Measurements from ENCODE around the gene CFAP45. TPM values are rescaled to one million over a fixed set of nuclear protein-coding genes. Genes with fewer than 3 reads are reported as not detected.

CFAP45 gene
- total and polyA plus RNA-seq, 4 experiments from 2014 or later = 0.15 to 0.67 (median 0.52) TPM; not detected in 1

DNA sequence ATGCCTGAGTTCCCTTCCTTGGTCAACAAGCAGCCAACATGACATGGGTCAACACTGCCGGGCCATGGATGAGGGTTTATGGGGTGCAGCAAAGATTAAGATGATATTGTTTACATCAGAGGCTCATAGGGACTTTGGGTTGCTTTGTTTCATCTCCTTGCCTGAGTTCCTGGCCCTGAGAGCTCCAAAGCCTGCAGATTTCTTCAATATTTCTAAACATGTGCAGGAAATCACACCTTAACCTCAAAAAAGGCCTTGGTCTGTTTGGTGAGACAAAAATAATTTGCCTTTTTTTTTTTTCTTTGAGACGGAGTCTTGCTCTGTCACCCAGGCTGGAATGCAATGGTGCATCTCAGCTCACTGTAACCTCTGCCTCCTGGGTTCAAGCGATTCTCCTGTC lies 72.4 kb downstream of the CFAP45 start:
- H3K9me3 Mint-ChIP-seq = peaks cover 0 to 42% (median 19%) of the 10 kb centered on the region in 8 donors
- CTCF ChIA-PET (ENCODE audit: partially characterized antibody) = interaction anchor here (1.3 to 1.7 kb wide), 3 partner anchors 24 to 28 kb away, joined by 3 to 7 read pairs (median 5); no protein-coding TSS in a partner anchor
- Histone ChIP-seq H3K36me3 (ENCODE audit: insufficient read depth, low read length) (no peaks in the 10 kb centered on the region), H3K9me3 (ENCODE audit: control insufficient read depth in 1 of 2, low read length in 2 of 2) (no peaks in the 10 kb centered on the region), H3K27ac (ENCODE audit: low read depth, low read length) (no peak overlapping the region), H3K4me3 (ENCODE audit: low read length in 2 of 2) (peak overlapping the region in 1 of 2 donors; percentile 13), H3K4me1 (ENCODE audit: insufficient read depth, low read length) (peaks cover 42% of the 10 kb centered on the region), H3K27me3 (ENCODE audit: insufficient read depth, low read length) (no peaks in the 10 kb centered on the region)
- peak overlapping the region in 5 of 7 donors; percentile 12 to 68 (median 54) for H3K27ac Mint-ChIP-seq
- peaks cover 35 to 56% (median 46%) of the 10 kb centered on the region in 4 donors for H3K4me1 Mint-ChIP-seq
- no peaks in the 10 kb centered on the region for H3K27me3 Mint-ChIP-seq
- peak in 4 of 5 donors; percentile 39 to 52 (median 46) for DNase-seq
- peak overlapping the region in 6 of 8 donors; percentile 54 to 74 (median 66) for H3K4me3 Mint-ChIP-seq
- H3K36me3 Mint-ChIP-seq = no peaks in the 10 kb centered on the region
- POLR2A ChIA-PET (ENCODE audit: partially characterized antibody) = interaction anchor here (0.6 to 3.4 kb wide), 10 partner anchors 26 to 97 kb away, joined by 3 to 25 read pairs (median 4); partner anchors contain the start of gene TAGLN2
- intact Hi-C loops (cut with micrococcal nuclease) = no loop called here

DNA sequence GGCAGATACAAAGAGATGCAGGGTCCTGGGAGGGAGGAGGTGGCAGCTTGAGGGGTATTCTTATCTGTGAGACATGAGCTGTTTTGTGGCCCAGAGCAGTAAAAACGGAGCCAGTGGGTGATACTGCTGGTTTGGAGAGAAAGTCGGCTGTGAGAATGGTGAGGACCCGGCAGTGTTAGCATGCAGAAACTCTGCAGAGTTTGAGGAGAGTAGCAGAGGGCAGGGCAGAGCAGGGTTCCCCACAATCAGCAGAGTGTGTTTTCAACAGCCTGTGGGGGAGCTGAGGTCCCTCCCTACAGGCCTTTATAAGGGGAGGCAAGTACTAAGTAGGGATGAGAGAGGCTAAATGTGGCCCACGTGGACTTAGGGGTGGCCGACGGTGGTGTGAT lies 72.9 kb downstream of the CFAP45 start:
- POLR2A ChIA-PET (ENCODE audit: partially characterized antibody) = interaction anchor here (0.6 to 3.4 kb wide), 9 partner anchors 26 to 97 kb away, joined by 3 to 25 read pairs (median 4); partner anchors contain the start of gene TAGLN2
- intact Hi-C loops (cut with micrococcal nuclease) = no loop called here
- no peaks in the 10 kb centered on the region for H3K36me3 Mint-ChIP-seq
- DNase-seq = no peak
- H3K27ac ChIP-seq (ENCODE audit: low read depth, low read length) = no peak overlapping the region
- peak overlapping the region in 7 of 8 donors; percentile 2 to 74 (median 64) for H3K4me3 Mint-ChIP-seq
- no peaks in the 10 kb centered on the region for H3K27me3 Mint-ChIP-seq
- no peaks in the 10 kb centered on the region for H3K36me3 ChIP-seq (ENCODE audit: insufficient read depth, low read length)
- H3K27me3 ChIP-seq (ENCODE audit: insufficient read depth, low read length) = no peaks in the 10 kb centered on the region
- peaks cover 42% of the 10 kb centered on the region for H3K4me1 ChIP-seq (ENCODE audit: insufficient read depth, low read length)
- peaks cover 0 to 42% (median 19%) of the 10 kb centered on the region in 8 donors for H3K9me3 Mint-ChIP-seq
- CTCF ChIA-PET (ENCODE audit: partially characterized antibody) = interaction anchor here (1.1 to 1.7 kb wide), 4 partner anchors 14 to 27 kb away, joined by 3 to 7 read pairs (median 4); no protein-coding TSS in a partner anchor
- peak overlapping the region in 1 of 2 donors; percentile 13 for H3K4me3 ChIP-seq (ENCODE audit: low read length in 2 of 2)
- H3K4me1 Mint-ChIP-seq = peaks cover 35 to 56% (median 47%) of the 10 kb centered on the region in 4 donors
- peak overlapping the region in 5 of 7 donors; percentile 54 to 85 (median 62) for H3K27ac Mint-ChIP-seq
- H3K9me3 ChIP-seq (ENCODE audit: control insufficient read depth in 1 of 2, low read length in 2 of 2) = no peaks in the 10 kb centered on the region

DNA sequence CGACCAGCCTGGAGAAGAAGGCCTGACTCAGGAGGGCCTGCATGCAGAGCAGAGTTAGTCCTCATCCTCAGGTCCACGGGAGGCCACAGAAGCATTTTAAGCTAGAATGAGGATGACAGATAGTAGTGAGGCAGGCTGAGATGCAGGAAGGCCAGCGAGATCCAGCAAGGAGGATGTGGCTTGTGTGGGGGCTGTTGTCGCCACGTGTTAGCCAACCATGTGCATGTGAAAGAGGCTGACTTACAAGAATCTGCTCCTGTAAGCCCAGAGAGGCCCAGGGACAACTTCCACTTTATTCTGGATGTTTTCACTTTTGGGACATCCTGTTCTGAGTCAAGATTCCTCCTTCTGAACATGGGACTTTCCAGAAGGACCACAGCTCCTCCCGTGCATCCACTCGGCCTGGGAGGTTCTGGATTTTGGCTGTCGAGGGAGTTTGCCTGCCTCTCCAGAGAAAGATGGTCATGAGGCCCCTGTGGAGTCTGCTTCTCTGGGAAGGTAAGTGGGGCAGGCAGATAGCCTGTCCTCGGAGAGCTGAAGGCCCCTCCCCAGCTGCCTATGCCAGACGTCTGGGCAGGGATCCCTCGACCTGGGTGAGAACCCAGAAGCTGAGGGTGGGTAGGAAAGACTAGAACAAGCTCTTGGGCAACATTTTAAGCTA lies 73.4 kb downstream of the CFAP45 start, which contains the start of gene SLAMF8:
Gene SLAMF8, plus strand, starts transcription at position 433 of the 661 bp plus-strand sequence. Its CDS starts 26 bp downstream, at position 459.
- no peaks in the 10 kb centered on the region for H3K27me3 ChIP-seq (ENCODE audit: insufficient read depth, low read length)
- Mint-ChIP-seq H3K9me3 (peaks cover 0 to 42% (median 19%) of the 10 kb centered on the region in 8 donors), H3K36me3 (no peaks in the 10 kb centered on the region), H3K4me1 (peaks cover 35 to 56% (median 48%) of the 10 kb centered on the region in 4 donors), H3K27ac (peak within 1 kb of the TSS in 6 of 7 donors; percentile 54 to 85 (median 74)), H3K27me3 (no peaks in the 10 kb centered on the region), H3K4me3 (peak within 1 kb of the TSS in 7 of 8 donors; percentile 54 to 74 (median 64))
- ChIA-PET CTCF (ENCODE audit: partially characterized antibody) (interaction anchor here (1.1 to 1.7 kb wide), 3 partner anchors 13 to 27 kb away, joined by 3 to 7 read pairs (median 5); no protein-coding TSS in a partner anchor), POLR2A (ENCODE audit: partially characterized antibody) (interaction anchor here (0.6 to 3.4 kb wide), 7 partner anchors 25 to 98 kb away, joined by 3 to 25 read pairs (median 7); partner anchors contain the start of gene TAGLN2)
- peak; percentile 38 to 53 (median 42) for DNase-seq
- H3K4me1 ChIP-seq (ENCODE audit: insufficient read depth, low read length) = peaks cover 42% of the 10 kb centered on the region
- no peaks in the 10 kb centered on the region for H3K36me3 ChIP-seq (ENCODE audit: insufficient read depth, low read length)
- H3K27ac ChIP-seq (ENCODE audit: low read depth, low read length) = no peak within 1 kb of the TSS
- intact Hi-C loops (cut with micrococcal nuclease) = no loop called here
- H3K9me3 ChIP-seq (ENCODE audit: control insufficient read depth in 1 of 2, low read length in 2 of 2) = no peaks in the 10 kb centered on the region
- H3K4me3 ChIP-seq (ENCODE audit: low read length in 2 of 2) = peak within 1 kb of the TSS in 1 of 2 donors; percentile 13

DNA sequence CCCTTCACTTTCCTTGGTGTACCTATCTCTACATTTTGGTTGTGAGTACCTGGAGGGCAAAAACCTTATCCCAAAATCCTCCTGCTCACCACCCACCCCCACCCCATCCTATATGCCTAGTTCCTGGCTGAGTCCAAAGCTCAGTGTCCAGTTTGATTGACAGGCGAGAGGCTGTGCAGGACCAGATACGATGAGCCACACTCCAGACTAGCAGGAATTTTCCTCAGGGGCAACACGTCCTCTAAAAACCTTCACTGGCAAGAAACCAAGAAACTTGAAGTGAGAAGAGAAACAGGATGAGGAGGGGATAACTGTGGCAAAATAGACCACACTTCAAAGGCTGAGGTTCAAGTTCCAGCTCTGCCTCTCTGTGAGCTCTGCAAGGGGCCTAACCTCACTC lies 74.4 kb downstream of the CFAP45 start:
- H3K9me3 ChIP-seq (ENCODE audit: control insufficient read depth in 1 of 2, low read length in 2 of 2) = no peaks in the 10 kb centered on the region
- no peak overlapping the region for H3K4me3 ChIP-seq (ENCODE audit: low read length in 2 of 2)
- Mint-ChIP-seq H3K36me3 (no peaks in the 10 kb centered on the region), H3K27me3 (no peaks in the 10 kb centered on the region), H3K4me1 (peaks cover 35 to 56% (median 48%) of the 10 kb centered on the region in 4 donors), H3K4me3 (peak overlapping the region in 7 of 8 donors; percentile 26 to 74 (median 58)), H3K27ac (peak overlapping the region in 1 of 7 donors; percentile 37), H3K9me3 (peaks cover 0 to 42% (median 19%) of the 10 kb centered on the region in 8 donors)
- ChIA-PET POLR2A (ENCODE audit: partially characterized antibody) (interaction anchor here (2.2 to 3.4 kb wide), 2 partner anchors 27 to 28 kb away, joined by 7 to 22 read pairs; no protein-coding TSS in a partner anchor), CTCF (ENCODE audit: partially characterized antibody) (no interaction called here)
- H3K27me3 ChIP-seq (ENCODE audit: insufficient read depth, low read length) = no peaks in the 10 kb centered on the region
- peaks cover 42% of the 10 kb centered on the region for H3K4me1 ChIP-seq (ENCODE audit: insufficient read depth, low read length)
- no peak overlapping the region for H3K27ac ChIP-seq (ENCODE audit: low read depth, low read length)
- no peak for DNase-seq
- H3K36me3 ChIP-seq (ENCODE audit: insufficient read depth, low read length) = no peaks in the 10 kb centered on the region
- intact Hi-C loops (cut with micrococcal nuclease) = no loop called here

DNA sequence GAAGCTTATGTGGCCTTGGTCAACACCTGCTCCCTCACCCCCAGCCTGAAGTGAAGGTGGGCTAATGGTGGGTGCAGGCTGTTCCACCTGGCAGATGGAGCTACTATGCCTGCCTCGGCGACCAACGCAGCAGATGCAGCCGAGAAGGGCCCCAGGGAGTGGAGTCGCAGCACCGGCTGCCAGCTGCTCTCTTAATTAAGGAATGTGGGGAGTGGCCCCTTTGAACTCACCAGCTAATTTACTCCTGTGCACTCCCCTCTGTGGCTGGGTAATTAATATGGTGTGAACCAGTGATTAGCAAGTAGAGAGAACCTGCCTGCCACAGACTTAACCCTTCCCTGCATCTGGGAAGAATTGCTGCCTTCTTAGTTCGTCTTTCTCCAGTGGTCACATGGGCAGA lies 76.6 kb downstream of the CFAP45 start:
- intact Hi-C loops (cut with micrococcal nuclease) = no loop called here
- Mint-ChIP-seq H3K36me3 (no peaks in the 10 kb centered on the region), H3K4me3 (no peak overlapping the region), H3K27ac (no peak overlapping the region), H3K27me3 (no peaks in the 10 kb centered on the region), H3K4me1 (peaks cover 30 to 44% (median 41%) of the 10 kb centered on the region in 4 donors), H3K9me3 (peaks cover 0 to 22% (median 9%) of the 10 kb centered on the region in 8 donors)
- POLR2A ChIA-PET (ENCODE audit: partially characterized antibody) = no interaction called here
- no peak overlapping the region for H3K27ac ChIP-seq (ENCODE audit: low read depth, low read length)
- CTCF ChIA-PET (ENCODE audit: partially characterized antibody) = no interaction called here
- H3K4me3 ChIP-seq (ENCODE audit: low read length in 2 of 2) = no peak overlapping the region
- no peaks in the 10 kb centered on the region for H3K9me3 ChIP-seq (ENCODE audit: control insufficient read depth in 1 of 2, low read length in 2 of 2)
- no peak for DNase-seq
- peaks cover 37% of the 10 kb centered on the region for H3K4me1 ChIP-seq (ENCODE audit: insufficient read depth, low read length)
- H3K36me3 ChIP-seq (ENCODE audit: insufficient read depth, low read length) = no peaks in the 10 kb centered on the region
- no peaks in the 10 kb centered on the region for H3K27me3 ChIP-seq (ENCODE audit: insufficient read depth, low read length)

Small RNA genes lying within 50 kb of the gene (microRNA-seq; reads per million reads assigned to microRNA genes)
- not detected for gene MIR4259 (ENCODE audit: borderline microRNAs expressed, borderline number of aligned reads, borderline replicate concordance)

Other genes with a start within 250 kb of the CFAP45 start
- gene CRP, start 185.6 kb downstream of the CFAP45 start, total RNA-seq = not detected
- not detected for gene CRP, start 185.6 kb downstream of the CFAP45 start, polyA plus RNA-seq
- gene DUSP23, start 119.2 kb downstream of the CFAP45 start, total RNA-seq = 10 to 100 TPM; 14.5 to 15.7 TPM
- gene DUSP23, start 119.2 kb downstream of the CFAP45 start, polyA plus RNA-seq = 10 to 100 TPM; 44.8 to 73.8 TPM
- gene FCRL6, start 97.8 kb downstream of the CFAP45 start, total RNA-seq = under 1 TPM; 0.41 to 0.55 TPM
- gene FCRL6, start 97.8 kb downstream of the CFAP45 start, polyA plus RNA-seq = under 1 TPM; 0.20 to 0.78 TPM
- gene SLAMF8, start 73.3 kb downstream of the CFAP45 start, total RNA-seq = 1 to 10 TPM; 2.0 TPM
- not detected for gene SLAMF8, start 73.3 kb downstream of the CFAP45 start, polyA plus RNA-seq
- not detected for gene VSIG8, start 37.5 kb downstream of the CFAP45 start, total RNA-seq
- gene VSIG8, start 37.5 kb downstream of the CFAP45 start, polyA plus RNA-seq = not detected
- gene TAGLN2, start 25.3 kb upstream of the CFAP45 start, total RNA-seq = 100 to 1,000 TPM; 196 to 207 TPM
- gene TAGLN2, start 25.3 kb upstream of the CFAP45 start, polyA plus RNA-seq = 1,000 to 10,000 TPM; 1,014 to 1,289 TPM
- not detected for gene IGSF9, start 45.4 kb upstream of the CFAP45 start, total RNA-seq
- not detected for gene IGSF9, start 45.4 kb upstream of the CFAP45 start, polyA plus RNA-seq
- gene SLAMF9, start 54.1 kb upstream of the CFAP45 start, total RNA-seq = not detected
- not detected for gene SLAMF9, start 54.1 kb upstream of the CFAP45 start, polyA plus RNA-seq
- gene PIGM, start 131.8 kb upstream of the CFAP45 start, total RNA-seq = 10 to 100 TPM; 11.7 to 12.3 TPM
- 1 to 10 TPM; 2.9 to 3.5 TPM for gene PIGM, start 131.8 kb upstream of the CFAP45 start, polyA plus RNA-seq
- gene KCNJ10, start 170.0 kb upstream of the CFAP45 start, total RNA-seq = not detected
- under 1 TPM in 1 of 2 donors, not detected in 1; 0.08 TPM for gene KCNJ10, start 170.0 kb upstream of the CFAP45 start, polyA plus RNA-seq
- not detected for gene KCNJ9, start 181.4 kb upstream of the CFAP45 start, total RNA-seq
- gene KCNJ9, start 181.4 kb upstream of the CFAP45 start, polyA plus RNA-seq = not detected
- 10 to 100 TPM; 48.8 to 51.2 TPM for gene IGSF8, start 198.5 kb upstream of the CFAP45 start, total RNA-seq
- gene IGSF8, start 198.5 kb upstream of the CFAP45 start, polyA plus RNA-seq = 10 to 100 TPM; 36.8 to 46.9 TPM
- not detected for gene ATP1A2, start 215.6 kb upstream of the CFAP45 start, total RNA-seq
- gene ATP1A2, start 215.6 kb upstream of the CFAP45 start, polyA plus RNA-seq = not detected